Measurements from ENCODE around the gene PRXL2A.

DNA sequence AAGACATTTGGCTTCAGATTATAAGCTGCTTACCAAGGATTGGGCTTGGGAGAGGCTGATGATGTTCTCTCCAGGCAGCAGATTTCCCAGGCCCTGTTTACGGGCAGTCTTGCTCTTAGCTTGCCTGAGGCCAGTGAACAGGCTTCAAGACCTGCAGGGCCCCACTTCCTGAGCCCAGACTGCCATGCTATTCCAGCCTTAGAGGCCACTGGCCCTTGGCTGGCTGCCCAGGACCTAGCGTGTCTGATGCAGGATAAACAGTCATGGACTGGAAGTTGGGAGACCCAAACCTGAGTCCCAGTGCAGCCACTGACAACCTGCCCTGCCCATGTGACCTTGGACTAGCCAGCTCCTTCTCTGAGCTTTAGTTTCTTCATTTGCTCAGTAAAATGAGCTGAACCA is 2.9 kb downstream of the PRXL2A start:
- TF ChIP-seq TAF1 (IDR thresholded peaks at IDR 0.05; ENCODE audit: borderline replicate concordance, low read depth, low read length) (no peak), POLR2AphosphoS5 (IDR thresholded peaks at IDR 0.05; ENCODE audit: low read depth, low read length) (no peak), POLR2A (IDR thresholded peaks at IDR 0.05; ENCODE audit: low read depth, low read length) (no peak)
